ENCODE measurements around the gene ATAT1. TPM values are rescaled to one million over a fixed set of nuclear protein-coding genes. Genes with fewer than 3 reads are reported as not detected.

ATAT1 gene
- total and polyA plus RNA-seq, 2 of the 13 experiments (the other 11 are each of a cell fraction or from before 2014, with no cell fraction given), result 9.2 to 23.6 TPM

DNA sequence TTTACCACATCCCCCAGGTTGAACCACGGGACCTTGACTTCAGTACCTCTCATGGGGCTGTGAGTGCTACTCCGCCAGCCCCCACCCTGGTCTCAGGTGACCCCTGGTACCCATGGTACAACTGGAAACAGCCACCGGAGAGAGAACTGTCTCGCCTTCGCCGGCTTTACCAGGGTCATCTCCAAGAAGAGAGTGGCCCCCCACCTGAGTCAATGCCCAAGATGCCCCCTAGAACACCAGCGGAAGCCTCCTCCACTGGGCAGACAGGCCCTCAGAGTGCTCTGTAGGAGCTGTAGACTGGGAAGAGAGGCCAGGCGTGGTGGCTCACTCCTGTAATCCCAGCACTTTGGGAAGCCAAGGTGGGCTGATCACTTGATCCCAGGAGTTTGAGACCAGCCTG lies 1.2 kb upstream of the ATAT1 start:
- H2AFZ ChIP-seq (ENCODE audit: low read length), result no peak overlapping the region
- POLR2A ChIA-PET, result interaction anchor here (1.0 to 2.4 kb wide), 4 partner anchors 8 to 114 kb away, joined by 3 to 36 read pairs (median 14); partner anchors contain the start of genes DHX16, MRPS18B and PPP1R10
- ATAC-seq (no peak), FAIRE-seq (no peak), DNase-seq (ENCODE audit: low spot score) (no peak)
- intact Hi-C loops (cut with micrococcal nuclease; ENCODE audit: unreplicated experiment), result no loop called here
- peaks cover 9% of the 10 kb centered on the region for H3K79me2 ChIP-seq (ENCODE audit: insufficient read depth, low read length)
- no peak overlapping the region for H3K9ac ChIP-seq (ENCODE audit: insufficient read depth, low read depth, low read length)
- WGBS (ENCODE audit: low lambda C conversion rate), result 98% methylated on average over 8 of the region's 8 CpGs
- no peak overlapping the region for H3K4me3 ChIP-seq (replicated peaks in 1 of 3; ENCODE audit: insufficient read depth in 1 of 3, low read depth in 2 of 3, low read length in 3 of 3)
- H3K9me3 ChIP-seq (ENCODE audit: low read length), result no peaks in the 10 kb centered on the region
- in situ Hi-C loops (cut with HindIII; ENCODE audit: extremely low pct_ligation_motif_present, low pct_unique_long_range_greater_than_20kb), result loop anchor here (5.0 kb wide), 1 partner anchor 47 kb away; the partner anchor contains the start of gene DHX16
- no peaks in the 10 kb centered on the region for H4K20me1 ChIP-seq (ENCODE audit: insufficient read depth, low read length)
- peaks cover 17% of the 10 kb centered on the region for H3K4me1 ChIP-seq (ENCODE audit: insufficient read depth, low read length)
- no peak for TF ChIP-seq MEIS2 (CRISPR knock-in tag; IDR thresholded peaks at IDR 0.05)
- TF ChIP-seq, protein P1, sequence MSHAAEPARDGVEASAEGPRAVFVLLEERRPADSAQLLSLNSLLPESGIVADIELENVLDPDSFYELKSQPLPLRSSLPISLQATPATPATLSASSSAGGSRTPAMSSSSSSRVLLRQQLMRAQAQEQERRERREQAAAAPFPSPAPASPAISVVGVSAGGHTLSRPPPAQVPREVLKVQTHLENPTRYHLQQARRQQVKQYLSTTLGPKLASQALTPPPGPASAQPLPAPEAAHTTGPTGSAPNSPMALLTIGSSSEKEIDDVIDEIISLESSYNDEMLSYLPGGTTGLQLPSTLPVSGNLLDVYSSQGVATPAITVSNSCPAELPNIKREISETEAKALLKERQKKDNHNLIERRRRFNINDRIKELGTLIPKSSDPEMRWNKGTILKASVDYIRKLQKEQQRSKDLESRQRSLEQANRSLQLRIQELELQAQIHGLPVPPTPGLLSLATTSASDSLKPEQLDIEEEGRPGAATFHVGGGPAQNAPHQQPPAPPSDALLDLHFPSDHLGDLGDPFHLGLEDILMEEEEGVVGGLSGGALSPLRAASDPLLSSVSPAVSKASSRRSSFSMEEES (CRISPR knock-in tag; IDR thresholded peaks at IDR 0.05), result no peak
- TF ChIP-seq, protein P2, sequence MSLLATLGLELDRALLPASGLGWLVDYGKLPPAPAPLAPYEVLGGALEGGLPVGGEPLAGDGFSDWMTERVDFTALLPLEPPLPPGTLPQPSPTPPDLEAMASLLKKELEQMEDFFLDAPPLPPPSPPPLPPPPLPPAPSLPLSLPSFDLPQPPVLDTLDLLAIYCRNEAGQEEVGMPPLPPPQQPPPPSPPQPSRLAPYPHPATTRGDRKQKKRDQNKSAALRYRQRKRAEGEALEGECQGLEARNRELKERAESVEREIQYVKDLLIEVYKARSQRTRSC (CRISPR knock-in tag; IDR thresholded peaks at IDR 0.05; ENCODE audit: low read depth), result no peak
- TF ChIP-seq CHD4 (IDR thresholded peaks at IDR 0.05; ENCODE audit: borderline replicate concordance, low read length), result no peak
- H3K4me2 ChIP-seq (ENCODE audit: low read depth, low read length), result no peak overlapping the region
- no peaks in the 10 kb centered on the region; a peak in 1 of 5 replicates for H3K27me3 ChIP-seq (ENCODE audit: control insufficient read depth in 1 of 2, insufficient read depth in 2 of 2, low read length in 2 of 2)
- BruUV-seq (replicated peaks), result no TSS peak
- peaks cover 23 to 56% of the 10 kb centered on the region in 2 experiments for H3K36me3 ChIP-seq (replicated peaks in 1 of 2; ENCODE audit: control insufficient read depth in 1 of 2, insufficient read depth in 2 of 2, low read length in 2 of 2)
- no peak overlapping the region for H3K27ac ChIP-seq (ENCODE audit: extremely low read length, insufficient read depth, low read length)
- CTCF ChIA-PET (ENCODE audit: low intra/inter-chr PET ratio, low total read pairs), result interaction anchor here (3.1 kb wide), 1 partner anchor 48 kb away, joined by 21 read pairs; the partner anchor contains the start of gene DHX16

DNA sequence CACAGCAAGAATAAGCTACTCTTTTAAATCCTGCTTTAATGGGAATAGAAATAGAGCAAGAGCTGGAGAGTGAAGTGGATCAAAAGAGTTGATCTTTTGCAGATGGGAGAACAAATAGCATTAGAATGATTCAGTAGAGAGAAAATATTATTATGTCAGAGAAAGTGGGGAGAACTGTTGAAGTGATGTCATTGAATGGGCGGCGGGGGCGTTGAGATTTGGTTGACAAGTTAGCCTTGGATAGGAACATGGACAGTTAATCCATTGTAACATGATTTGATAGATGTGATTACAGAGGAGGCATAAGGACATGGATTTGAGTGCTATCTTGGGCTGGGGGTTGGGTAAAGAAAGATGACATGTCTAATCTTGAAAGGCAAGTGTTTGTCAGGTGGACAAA lies 9.2 kb downstream of the ATAT1 start:
- Histone ChIP-seq H3K4me1 (ENCODE audit: insufficient read depth, low read length) (peaks cover 11% of the 10 kb centered on the region), H3K9me3 (ENCODE audit: low read length) (no peaks in the 10 kb centered on the region), H3K9ac (ENCODE audit: insufficient read depth, low read depth, low read length) (no peak overlapping the region), H4K20me1 (ENCODE audit: insufficient read depth, low read length) (no peaks in the 10 kb centered on the region), H3K27ac (ENCODE audit: extremely low read length, insufficient read depth, low read length) (no peak overlapping the region), H3K79me2 (ENCODE audit: insufficient read depth, low read length) (no peaks in the 10 kb centered on the region), H3K36me3 (replicated peaks in 1 of 2; ENCODE audit: control insufficient read depth in 1 of 2, insufficient read depth in 2 of 2, low read length in 2 of 2) (peaks cover 16 to 33% of the 10 kb centered on the region in 2 experiments), H3K4me2 (ENCODE audit: low read depth, low read length) (no peak overlapping the region), H3K27me3 (ENCODE audit: control insufficient read depth in 1 of 2, insufficient read depth in 2 of 2, low read length in 2 of 2) (no peaks in the 10 kb centered on the region), H2AFZ (ENCODE audit: low read length) (no peak overlapping the region), H3K4me3 (replicated peaks in 1 of 3; ENCODE audit: insufficient read depth in 1 of 3, low read depth in 2 of 3, low read length in 3 of 3) (no peak overlapping the region)
- in situ Hi-C loops (cut with HindIII; ENCODE audit: extremely low pct_ligation_motif_present, low pct_unique_long_range_greater_than_20kb), result no loop called here
- intact Hi-C loops (cut with micrococcal nuclease; ENCODE audit: unreplicated experiment), result no loop called here
- 99% methylated on average over 3 of the region's 3 CpGs for WGBS (ENCODE audit: low lambda C conversion rate)
- ATAC-seq, result no peak
- ChIA-PET POLR2A (interaction anchor here (1.7 kb wide), 1 partner anchor 19 kb away, joined by 5 read pairs; no protein-coding TSS in a partner anchor), CTCF (ENCODE audit: low intra/inter-chr PET ratio, low total read pairs) (no interaction called here)
- DNase-seq (ENCODE audit: low spot score), result no peak
- no TSS peak for BruUV-seq (replicated peaks)
- no peak for FAIRE-seq
- TF ChIP-seq TOE1 (CRISPR knock-in tag; IDR thresholded peaks at IDR 0.05) (no peak), ATF7 (IDR thresholded peaks at IDR 0.05) (peak; percentile 51), ATF7 (CRISPR knock-in tag; IDR thresholded peaks at IDR 0.05) (no peak)
